Glutamatergic neuron (in vitro differentiated cells): ENCODE measurements around the gene ANKH. TPM values are rescaled to one million over a fixed set of nuclear protein-coding genes. Genes with fewer than 3 reads are reported as not detected.

Experiments
- DNase-seq: peaks from one replicate; pipeline ENCODE4 v3.0.0; 2022
- H3K27ac Mint-ChIP-seq: one replicate; pipeline ENCODE4 v1.8.0; 2020; ENCODE audit warnings: mild to moderate bottlenecking, mixed read lengths, inconsistent platforms; ENCODE audit not compliant: unreplicated experiment
- H3K27me3 Mint-ChIP-seq: one replicate; pipeline ENCODE4 v1.8.0; 2020; ENCODE audit warnings: mild to moderate bottlenecking, moderate library complexity, mixed read lengths, inconsistent platforms; ENCODE audit not compliant: unreplicated experiment
- H3K36me3 Mint-ChIP-seq: one replicate; pipeline ENCODE4 v1.8.0; 2020; ENCODE audit warnings: mild to moderate bottlenecking, mixed read lengths, inconsistent platforms; ENCODE audit not compliant: unreplicated experiment
- H3K4me1 Mint-ChIP-seq: one replicate; pipeline ENCODE4 v1.8.0; 2020; ENCODE audit warnings: mild to moderate bottlenecking, low read depth, mixed read lengths, inconsistent platforms; ENCODE audit not compliant: unreplicated experiment
- H3K4me3 Mint-ChIP-seq: one replicate; pipeline ENCODE4 v1.8.0; 2020; ENCODE audit warnings: mild to moderate bottlenecking, mixed read lengths, inconsistent platforms; ENCODE audit not compliant: unreplicated experiment
- H3K9me3 Mint-ChIP-seq: one replicate; pipeline ENCODE4 v1.8.0; 2020; ENCODE audit warnings: mild to moderate bottlenecking, moderate library complexity, mixed read lengths, inconsistent platforms; ENCODE audit not compliant: unreplicated experiment
- total RNA-seq: library from RNA; stranded (reverse); fragmentation: NEBNext Ultra II Directional; extraction: Animal tissue kit (Norgen Biotek cat#: 25700); gene quantifications from one replicate; pipeline ENCODE4 v1.2.1, GENCODE V29; 2021; ENCODE audit not compliant: unreplicated experiment
- TF ChIP-seq, protein P1 (sequence below): fragments of 200-600 bp; sonication (generic); IDR thresholded peaks from one replicate; pipeline ENCODE4 v1.5.0; 2021; ENCODE audit not compliant: partially characterized antibody, unreplicated experiment

The ANKH gene
- total RNA-seq, 1 donor from 2014 or later, result 83.3 TPM

DNA sequence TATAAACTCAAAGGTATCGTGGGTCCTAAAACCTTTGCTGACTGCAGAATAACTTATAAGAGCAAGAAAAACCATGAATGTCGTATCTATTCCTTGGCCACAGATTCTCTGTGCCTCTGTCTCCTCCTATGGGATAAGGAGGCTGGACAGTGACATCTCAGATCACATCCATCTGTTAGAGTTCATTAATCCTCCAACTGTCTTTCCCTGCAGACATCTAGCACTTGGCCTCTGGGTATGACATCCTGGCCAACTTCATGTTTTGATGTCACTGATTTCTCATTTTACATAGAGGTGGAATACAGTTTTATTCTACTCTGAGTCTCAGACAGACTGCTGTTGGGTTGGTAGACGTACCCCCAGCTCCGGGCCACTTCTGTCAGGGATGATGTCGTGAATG lies 120.9 kb downstream of the ANKH start:
- no peak overlapping the region for H3K4me3 Mint-ChIP-seq

DNA sequence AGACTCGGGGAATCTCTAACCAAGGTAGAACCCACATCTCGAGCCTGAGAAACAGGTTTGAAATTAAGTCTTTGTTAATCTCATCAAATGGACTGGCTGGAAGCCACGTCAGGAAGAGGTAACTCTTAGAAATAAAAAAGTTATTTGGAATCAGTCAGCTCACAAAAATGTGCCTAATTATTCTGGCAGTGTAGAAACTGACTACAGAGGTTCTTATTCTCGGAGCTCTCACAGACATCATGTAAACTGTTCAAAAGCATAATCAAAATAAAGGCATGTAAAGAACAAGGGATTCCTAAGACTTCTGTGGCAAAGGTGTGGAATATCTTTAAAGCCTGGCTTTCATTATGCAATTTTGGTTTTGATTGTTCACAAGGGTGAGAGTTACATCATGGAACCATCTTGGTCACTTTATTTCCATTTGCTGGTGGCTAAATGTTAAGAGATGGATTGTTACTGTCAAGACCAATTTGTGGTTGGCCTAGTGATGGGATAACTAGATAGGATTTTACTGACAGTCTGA lies 121.9 kb downstream of the ANKH start:
- no peak for DNase-seq
- no peaks in the 10 kb centered on the region for H3K36me3 Mint-ChIP-seq
- H3K9me3 Mint-ChIP-seq, result no peaks in the 10 kb centered on the region
- no peak overlapping the region for H3K27ac Mint-ChIP-seq
- H3K4me1 Mint-ChIP-seq, result peaks cover 34% of the 10 kb centered on the region
- TF ChIP-seq, protein P1, sequence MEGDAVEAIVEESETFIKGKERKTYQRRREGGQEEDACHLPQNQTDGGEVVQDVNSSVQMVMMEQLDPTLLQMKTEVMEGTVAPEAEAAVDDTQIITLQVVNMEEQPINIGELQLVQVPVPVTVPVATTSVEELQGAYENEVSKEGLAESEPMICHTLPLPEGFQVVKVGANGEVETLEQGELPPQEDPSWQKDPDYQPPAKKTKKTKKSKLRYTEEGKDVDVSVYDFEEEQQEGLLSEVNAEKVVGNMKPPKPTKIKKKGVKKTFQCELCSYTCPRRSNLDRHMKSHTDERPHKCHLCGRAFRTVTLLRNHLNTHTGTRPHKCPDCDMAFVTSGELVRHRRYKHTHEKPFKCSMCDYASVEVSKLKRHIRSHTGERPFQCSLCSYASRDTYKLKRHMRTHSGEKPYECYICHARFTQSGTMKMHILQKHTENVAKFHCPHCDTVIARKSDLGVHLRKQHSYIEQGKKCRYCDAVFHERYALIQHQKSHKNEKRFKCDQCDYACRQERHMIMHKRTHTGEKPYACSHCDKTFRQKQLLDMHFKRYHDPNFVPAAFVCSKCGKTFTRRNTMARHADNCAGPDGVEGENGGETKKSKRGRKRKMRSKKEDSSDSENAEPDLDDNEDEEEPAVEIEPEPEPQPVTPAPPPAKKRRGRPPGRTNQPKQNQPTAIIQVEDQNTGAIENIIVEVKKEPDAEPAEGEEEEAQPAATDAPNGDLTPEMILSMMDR, result no peak
- H3K27me3 Mint-ChIP-seq, result no peaks in the 10 kb centered on the region
- H3K4me3 Mint-ChIP-seq, result no peak overlapping the region

More for the DNA sequence above, 120.9 kb downstream of the ANKH start:
- no peaks in the 10 kb centered on the region for H3K27me3 Mint-ChIP-seq
- TF ChIP-seq, protein P1, result no peak
- no peak for DNase-seq
- no peak overlapping the region for H3K27ac Mint-ChIP-seq
- no peaks in the 10 kb centered on the region for H3K9me3 Mint-ChIP-seq
- H3K4me1 Mint-ChIP-seq, result peaks cover 29% of the 10 kb centered on the region
- H3K36me3 Mint-ChIP-seq, result no peaks in the 10 kb centered on the region

DNA sequence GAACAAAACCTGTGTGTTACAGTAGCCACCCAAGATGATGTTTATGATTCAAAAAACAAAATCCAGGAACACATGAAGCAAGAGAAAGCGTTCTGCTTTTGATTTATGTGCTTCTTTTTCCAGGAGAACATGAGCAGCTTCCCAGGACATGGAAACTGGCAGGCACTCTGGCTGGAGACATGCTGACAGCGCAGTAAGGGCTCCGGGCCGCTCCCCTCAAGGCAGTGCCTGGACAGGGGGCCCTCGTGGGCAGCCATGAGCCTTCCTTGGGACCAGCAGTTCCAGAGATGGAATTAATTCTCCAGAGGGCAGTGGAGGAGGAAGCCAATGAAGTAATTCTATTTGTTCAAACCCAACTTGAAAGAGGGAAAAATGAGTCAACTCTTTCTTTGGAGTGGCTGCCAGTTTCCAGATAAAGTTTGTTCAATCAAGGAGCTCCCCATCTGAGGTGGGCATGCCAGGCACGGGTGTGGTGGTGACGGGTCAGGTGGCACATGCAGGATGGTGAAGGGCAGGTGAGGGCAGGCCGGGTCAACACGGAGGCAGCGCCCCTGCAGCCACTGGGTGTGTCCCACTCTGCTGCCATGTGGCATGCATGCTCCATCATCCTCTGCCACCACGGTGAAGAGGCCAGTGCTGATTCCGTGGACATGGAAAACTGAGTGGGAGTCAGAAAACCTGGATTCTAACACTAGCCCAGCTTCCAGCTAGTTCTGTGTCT lies 123.2 kb downstream of the ANKH start:
- H3K27ac Mint-ChIP-seq, result no peak overlapping the region
- H3K27me3 Mint-ChIP-seq, result peaks cover 2% of the 10 kb centered on the region
- no peak for DNase-seq
- TF ChIP-seq, protein P1, result no peak
- no peaks in the 10 kb centered on the region for H3K36me3 Mint-ChIP-seq
- H3K4me3 Mint-ChIP-seq, result no peak overlapping the region
- peaks cover 32% of the 10 kb centered on the region for H3K4me1 Mint-ChIP-seq
- H3K9me3 Mint-ChIP-seq, result peaks cover 3% of the 10 kb centered on the region

DNA sequence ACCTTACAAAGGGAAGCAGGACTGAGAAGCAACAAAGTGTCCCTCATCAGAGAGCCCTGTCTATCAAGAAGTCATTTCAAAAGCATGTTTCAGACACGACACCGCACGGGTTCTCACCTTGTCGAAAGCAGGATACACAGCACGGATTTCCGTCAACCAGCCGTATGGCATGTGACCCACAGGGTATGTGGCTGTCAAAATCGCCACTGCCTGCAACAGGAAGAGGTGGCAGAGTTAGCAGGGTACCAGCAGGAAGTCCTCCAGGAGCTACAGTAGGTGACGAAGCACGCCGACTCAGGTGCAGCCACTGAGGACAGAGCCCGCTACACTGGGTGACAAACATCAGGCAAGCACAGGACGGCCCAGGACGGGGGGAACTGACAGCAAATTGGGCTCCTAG lies 125.8 kb downstream of the ANKH start:
- no peak overlapping the region for H3K27ac Mint-ChIP-seq
- H3K36me3 Mint-ChIP-seq, result no peaks in the 10 kb centered on the region
- no peak for DNase-seq
- peaks cover 7% of the 10 kb centered on the region for H3K27me3 Mint-ChIP-seq
- peaks cover 41% of the 10 kb centered on the region for H3K4me1 Mint-ChIP-seq
- TF ChIP-seq, protein P1, result no peak
- H3K9me3 Mint-ChIP-seq, result peaks cover 20% of the 10 kb centered on the region
- H3K4me3 Mint-ChIP-seq, result no peak overlapping the region

DNA sequence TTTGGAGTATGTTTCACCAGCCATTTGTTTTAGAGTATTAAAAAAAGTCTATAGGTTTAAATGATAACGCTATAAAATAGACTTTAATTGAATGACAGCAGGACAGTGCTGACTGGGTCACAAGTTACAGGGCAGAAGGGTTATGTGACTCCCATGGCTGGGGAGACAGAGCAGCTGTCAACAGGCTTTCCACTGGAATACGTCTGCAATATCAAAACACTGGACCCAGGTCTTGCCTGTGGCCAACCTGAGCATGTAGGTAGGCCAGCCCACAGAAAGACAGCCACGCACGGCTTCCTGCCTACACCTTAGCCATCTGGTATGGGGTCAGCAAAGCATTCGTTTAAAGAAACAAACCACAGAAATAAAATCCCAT lies 126.4 kb downstream of the ANKH start:
- peaks cover 40% of the 10 kb centered on the region for H3K4me1 Mint-ChIP-seq
- TF ChIP-seq, protein P1, result no peak
- no peak overlapping the region for H3K4me3 Mint-ChIP-seq
- no peak overlapping the region for H3K27ac Mint-ChIP-seq
- peaks cover 7% of the 10 kb centered on the region for H3K27me3 Mint-ChIP-seq
- H3K36me3 Mint-ChIP-seq, result no peaks in the 10 kb centered on the region
- H3K9me3 Mint-ChIP-seq, result peaks cover 20% of the 10 kb centered on the region
- no peak for DNase-seq
